K562 (cell line): Measurements from ENCODE around the gene NENF.

ENCODE experiments used
- ETV6 ChIP-seq, 3 experiments: fragments of 150-350 bp in 1 of 3; sonication (generic) in 1 of 3; formaldehyde crosslinking in 1 of 3; IDR thresholded peaks; 2 replicates each; pipeline versions ENCODE4 v1.6.1 to v1.8.0; 2014 to 2022; ENCODE audit warnings: borderline replicate concordance in 2 of 3, low read depth in 2 of 3, antibody characterized with exemption in 1 of 3, low read length in 1 of 3, mild to moderate bottlenecking in 1 of 3, missing genetic modification reagents in 1 of 3
- KDM1A ChIP-seq, 2 experiments: fragments of 450-650 bp; IDR thresholded peaks; 2 replicates each; pipeline ENCODE4 v1.6.1; 2016; ENCODE audit warnings: mild to moderate bottlenecking in 2 of 2
- MAZ ChIP-seq, 2 experiments: fragments of 450-650 bp in 1 of 2; sonication (generic) in 1 of 2; formaldehyde crosslinking; IDR thresholded peaks in 1 of 2; conservative IDR thresholded peaks in 1 of 2; 2 replicates each; pipeline versions ENCODE4 v1.4.0 to v1.5.0; 2020; ENCODE audit warnings: mild to moderate bottlenecking in 1 of 2, missing genetic modification reagents in 1 of 2
- POLR2A ChIP-seq: fragments of 450-650 bp; conservative IDR thresholded peaks from 2 replicates; pipeline ENCODE4 v1.6.1; 2016
- POLR2AphosphoS5 ChIP-seq: IDR thresholded peaks from 2 replicates; pipeline ENCODE4 v1.6.1; 2011; ENCODE audit warnings: mild to moderate bottlenecking, low read depth, low read length, moderate library complexity; ENCODE audit not compliant: control insufficient read depth, insufficient read depth
- RBM17 ChIP-seq: fragments of 200-400 bp; formaldehyde crosslinking; IDR thresholded peaks from 2 replicates; pipeline ENCODE4 v1.6.1; 2017; ENCODE audit warnings: low read depth, mild to moderate bottlenecking, low read length, borderline replicate concordance
- TEAD4 ChIP-seq, 2 experiments: sonication (generic) in 1 of 2; formaldehyde crosslinking in 1 of 2; IDR thresholded peaks; 2 replicates each; pipeline versions ENCODE4 v1.6.1 to v1.8.0; 2012 to 2022; ENCODE audit warnings: borderline replicate concordance in 1 of 2, inconsistent platforms in 1 of 2, low read length in 1 of 2, mild to moderate bottlenecking in 1 of 2, missing genetic modification reagents in 1 of 2
- TF ChIP-seq, protein P1 (sequence below), 3 experiments: IDR thresholded peaks in 2 of 3; conservative IDR thresholded peaks in 1 of 3; 2 replicates each; pipeline ENCODE4 v1.5.1; 2011 to 2012; ENCODE audit warnings: low read length in 3 of 3, mild to moderate bottlenecking in 3 of 3, control low read depth in 2 of 3, improper control_type of control experiment in 1 of 3, inconsistent platforms in 1 of 3, low read depth in 1 of 3, mixed read lengths in 1 of 3, moderate library complexity in 1 of 3; ENCODE audit not compliant: insufficient read depth in 2 of 3
- TF ChIP-seq, protein P2 (sequence below): sonication (generic); formaldehyde crosslinking; IDR thresholded peaks from 2 replicates; pipeline ENCODE4 v1.8.0; 2022; ENCODE audit warnings: mild to moderate bottlenecking, low read depth, missing genetic modification reagents

DNA sequence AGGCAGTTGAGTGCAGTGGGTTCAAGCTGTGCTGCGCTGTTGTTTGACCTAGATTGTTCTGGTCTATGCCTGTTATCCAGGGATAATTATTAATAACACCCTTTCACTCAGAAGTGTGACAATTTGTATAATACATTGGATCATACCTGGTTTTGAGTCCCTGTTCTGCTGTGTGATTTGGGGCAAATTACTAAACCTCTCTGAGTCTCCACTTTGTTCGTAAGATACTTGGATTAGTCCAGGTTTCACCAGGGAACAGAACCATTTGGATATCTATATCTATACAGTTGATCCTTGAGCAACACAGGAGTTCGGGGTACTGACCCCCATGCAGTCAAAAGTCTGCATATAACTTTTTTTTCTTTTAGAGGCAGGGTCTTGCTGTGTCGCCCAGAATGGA lies 2.3 kb downstream of the NENF start:
- no peak for TF ChIP-seq RBM17
- no peak for TF ChIP-seq MAZ (CRISPR knock-in tag; conservative IDR thresholded peaks at IDR 0.05 in 1 of 2, IDR thresholded peaks at IDR 0.05 in 1 of 2)
- TF ChIP-seq, protein P1, sequence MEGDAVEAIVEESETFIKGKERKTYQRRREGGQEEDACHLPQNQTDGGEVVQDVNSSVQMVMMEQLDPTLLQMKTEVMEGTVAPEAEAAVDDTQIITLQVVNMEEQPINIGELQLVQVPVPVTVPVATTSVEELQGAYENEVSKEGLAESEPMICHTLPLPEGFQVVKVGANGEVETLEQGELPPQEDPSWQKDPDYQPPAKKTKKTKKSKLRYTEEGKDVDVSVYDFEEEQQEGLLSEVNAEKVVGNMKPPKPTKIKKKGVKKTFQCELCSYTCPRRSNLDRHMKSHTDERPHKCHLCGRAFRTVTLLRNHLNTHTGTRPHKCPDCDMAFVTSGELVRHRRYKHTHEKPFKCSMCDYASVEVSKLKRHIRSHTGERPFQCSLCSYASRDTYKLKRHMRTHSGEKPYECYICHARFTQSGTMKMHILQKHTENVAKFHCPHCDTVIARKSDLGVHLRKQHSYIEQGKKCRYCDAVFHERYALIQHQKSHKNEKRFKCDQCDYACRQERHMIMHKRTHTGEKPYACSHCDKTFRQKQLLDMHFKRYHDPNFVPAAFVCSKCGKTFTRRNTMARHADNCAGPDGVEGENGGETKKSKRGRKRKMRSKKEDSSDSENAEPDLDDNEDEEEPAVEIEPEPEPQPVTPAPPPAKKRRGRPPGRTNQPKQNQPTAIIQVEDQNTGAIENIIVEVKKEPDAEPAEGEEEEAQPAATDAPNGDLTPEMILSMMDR (IDR thresholded peaks at IDR 0.05 in 2 of 3, conservative IDR thresholded peaks at IDR 0.05 in 1 of 3; ENCODE audit: insufficient read depth in 2 of 3, low read depth in 1 of 3, low read length in 3 of 3): no peak
- TF ChIP-seq, protein P2, sequence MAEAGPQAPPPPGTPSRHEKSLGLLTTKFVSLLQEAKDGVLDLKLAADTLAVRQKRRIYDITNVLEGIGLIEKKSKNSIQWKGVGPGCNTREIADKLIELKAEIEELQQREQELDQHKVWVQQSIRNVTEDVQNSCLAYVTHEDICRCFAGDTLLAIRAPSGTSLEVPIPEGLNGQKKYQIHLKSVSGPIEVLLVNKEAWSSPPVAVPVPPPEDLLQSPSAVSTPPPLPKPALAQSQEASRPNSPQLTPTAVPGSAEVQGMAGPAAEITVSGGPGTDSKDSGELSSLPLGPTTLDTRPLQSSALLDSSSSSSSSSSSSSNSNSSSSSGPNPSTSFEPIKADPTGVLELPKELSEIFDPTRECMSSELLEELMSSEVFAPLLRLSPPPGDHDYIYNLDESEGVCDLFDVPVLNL: no peak
- TF ChIP-seq ETV6 (IDR thresholded peaks at IDR 0.05; ENCODE audit: borderline replicate concordance in 1 of 2, low read depth in 2 of 2, low read length in 1 of 2): no peak
- no peak for TF ChIP-seq ETV6 (CRISPR knock-in tag; IDR thresholded peaks at IDR 0.05; ENCODE audit: borderline replicate concordance)
- peak; percentile 69 to 74; a peak in 3 of 4 replicates for TF ChIP-seq KDM1A (IDR thresholded peaks at IDR 0.05)
- TF ChIP-seq TEAD4 (IDR thresholded peaks at IDR 0.05; ENCODE audit: low read length): no peak
- no peak for TF ChIP-seq TEAD4 (CRISPR knock-in tag; IDR thresholded peaks at IDR 0.05; ENCODE audit: borderline replicate concordance)
- no peak for TF ChIP-seq POLR2A
- TF ChIP-seq POLR2AphosphoS5: no peak
